Stomach (tissue), 9 donors: Measurements from ENCODE around the gene KDM5A. TPM values are rescaled to one million over a fixed set of nuclear protein-coding genes. Genes with fewer than 3 reads are reported as not detected.
A peak's percentile ranks its signal among the peaks of the same experiment; 100 is the strongest.
"Not testable (repeated sequence)": the region's sequence is repeated elsewhere in the genome, so short reads cannot be mapped to it uniquely, and the experiment has no call there.

Experiments used
- DNase-seq, 2 donors: peaks; one replicate each; pipeline versions ENCODE4 v3.0.0 to v3.0.0-alpha.2; 2013 to 2019
- H3K27ac ChIP-seq, 5 donors: fragments of 200-600 bp in 4 of 5; sonication (generic) in 4 of 5; one replicate each; pipeline ENCODE4 v1.5.1; 2013 to 2019; ENCODE audit warnings: mild to moderate bottlenecking in 1 of 5, moderate library complexity in 1 of 5
- H3K27me3 ChIP-seq, 3 donors: fragments of 200-600 bp; sonication (generic); one replicate each; pipeline ENCODE4 v1.5.1; 2017 to 2019; ENCODE audit warnings: mixed run types in 1 of 3
- H3K36me3 ChIP-seq, 4 donors: fragments of 200-600 bp; sonication (generic); 1 replicate in 3 of 4; 2 replicates in 1 of 4; pipeline ENCODE4 v1.5.1; 2016 to 2019
- H3K4me1 ChIP-seq, 4 donors: fragments of 200-600 bp; sonication (generic); one replicate each; pipeline ENCODE4 v1.5.1; 2016 to 2019
- H3K4me3 ChIP-seq, 4 donors: fragments of 200-600 bp; sonication (generic) in 3 of 4; one replicate each; pipeline ENCODE4 v1.5.1; 2016 to 2019; ENCODE audit warnings: mild to moderate bottlenecking in 1 of 4
- H3K9me3 ChIP-seq, 4 donors: fragments of 200-600 bp; sonication (generic); one replicate each; pipeline ENCODE4 v1.5.1; 2016 to 2019
- CTCF ChIP-seq, 7 experiments: fragments of 450-650 bp in 4 of 7; fragments of 200-600 bp in 3 of 7; sonication (generic) in 3 of 7; IDR thresholded peaks; one replicate each; pipeline ENCODE4 v1.5.1; 2016 to 2019; ENCODE audit warnings: antibody characterized with exemption in 7 of 7, control low read depth in 2 of 7, mild to moderate bottlenecking in 1 of 7
- EP300 ChIP-seq: sonication (generic); formaldehyde crosslinking; IDR thresholded peaks from one replicate; pipeline ENCODE4 v1.6.1; 2017; ENCODE audit warnings: antibody characterized with exemption
- POLR2A ChIP-seq, 4 donors: fragments of 450-650 bp; IDR thresholded peaks; one replicate each; pipeline ENCODE4 v1.6.1; 2016; ENCODE audit warnings: antibody characterized with exemption in 4 of 4, control low read depth in 2 of 4, mild to moderate bottlenecking in 1 of 4, moderate library complexity in 1 of 4
- POLR2AphosphoS5 ChIP-seq, 3 donors: sonication (generic); formaldehyde crosslinking; IDR thresholded peaks; one replicate each; pipeline ENCODE4 v1.6.1; 2016; ENCODE audit warnings: antibody characterized with exemption in 3 of 3
- WGBS, 5 donors: extraction: QIAGEN DNeasy Blood & Tissue Kit in 3 of 5; methylation state at CpG; one replicate each; pipeline versions ENCODE4 v1.1.5 to v1.1.7; 2013 to 2018; 5-methylcytosine and 5-hydroxymethylcytosine counted together
- intact Hi-C: fragments of 100-400 bp; cut with DNase I; formaldehyde crosslinking; loops from one replicate; pipeline ENCODE4 v1.15.1; 2023; ENCODE audit warnings: low total_unique reads
- polyA plus RNA-seq, 3 donors: library from polyadenylated mRNA; stranded (reverse); fragments of 200-250 nt; gene quantifications; one replicate each; pipeline ENCODE4 v1.2.3, GENCODE V29; 2013
- total RNA-seq, 5 donors: library from RNA; depleted of rRNA; stranded (reverse); fragments of >200 nt; gene quantifications; one replicate each; pipeline versions ENCODE4 v1.1.0 to v1.2.3, GENCODE V29; 2014 to 2016
- donor health status: healthy with polysubstance abuse.
- donor health status: Bipolar disorder and iron deficiency.
- donor health status: healthy.

The KDM5A gene
- total and polyA plus RNA-seq, 8 donors: 3.2 to 178 (median 67.5) TPM

DNA sequence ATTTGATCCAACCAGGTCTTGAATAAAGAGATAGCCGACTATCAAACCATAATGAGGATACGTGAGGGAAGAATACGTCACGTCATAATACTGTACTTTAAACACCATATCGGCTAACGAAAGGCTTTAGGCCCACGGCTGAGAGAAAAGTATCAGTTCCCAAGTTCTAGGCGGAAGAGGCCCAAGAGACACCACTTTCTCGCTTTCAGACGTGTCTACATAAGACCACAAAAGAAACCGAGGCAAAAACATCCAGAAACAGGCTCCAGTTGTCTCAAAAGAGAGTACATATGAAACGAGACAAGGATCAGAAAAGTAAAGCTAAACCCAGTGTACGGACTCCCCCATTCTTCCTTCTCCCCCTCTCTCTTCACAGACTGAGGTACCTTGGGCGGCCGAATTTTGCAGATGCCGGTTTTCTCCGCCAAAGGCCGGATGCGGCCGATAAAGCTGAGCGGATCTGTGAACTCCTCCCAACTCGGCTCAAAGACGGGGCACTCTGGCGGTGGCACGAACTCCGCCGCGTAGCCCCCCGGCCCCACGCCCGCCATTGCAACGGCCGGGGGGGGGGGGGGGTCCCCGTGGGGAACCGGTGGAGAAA lies 479 bp downstream of the KDM5A start:
- H3K36me3 ChIP-seq: peaks cover 9 to 18% (median 15%) of the 10 kb centered on the region in 4 donors
- H3K9me3 ChIP-seq: no peaks in the 10 kb centered on the region
- no peak for TF ChIP-seq CTCF (IDR thresholded peaks at IDR 0.05)
- no peak for TF ChIP-seq EP300
- DNase-seq: peak in 1 of 2 donors; percentile 72
- H3K4me3 ChIP-seq: peak overlapping the region; percentile 77 to 93 (median 88)
- H3K27ac ChIP-seq: peak overlapping the region; percentile 92 to 97 (median 94)
- H3K4me1 ChIP-seq: peaks cover 18 to 45% (median 32%) of the 10 kb centered on the region in 4 donors
- WGBS, 5 donors: 0 to 1% (median 1%) methylated on average over 34 to 35 of the region's 35 CpGs
- no peaks in the 10 kb centered on the region for H3K27me3 ChIP-seq
- intact Hi-C loops: no loop called here

DNA sequence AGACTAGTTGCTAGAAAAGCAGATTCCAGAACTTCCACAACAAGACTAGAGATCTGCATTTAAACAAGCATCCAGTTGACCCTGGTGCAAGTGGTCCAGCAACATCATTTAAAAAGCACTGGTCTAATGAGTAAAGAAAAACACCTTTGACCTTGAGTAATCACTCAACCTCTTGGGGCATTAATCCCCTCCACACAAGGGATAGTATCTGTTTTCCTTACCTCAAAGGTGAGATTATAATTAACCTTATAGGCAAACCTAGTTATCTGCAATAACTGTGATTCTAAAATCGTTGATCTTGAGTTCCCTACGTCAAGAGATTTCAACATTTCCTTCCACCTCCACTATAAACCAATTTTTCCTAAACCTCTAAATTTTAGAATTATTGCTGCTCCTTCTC lies 1.1 kb downstream of the KDM5A start:
- intact Hi-C loops: no loop called here
- H3K27ac ChIP-seq: peak overlapping the region in 4 of 5 donors; percentile 92 to 97 (median 94)
- peak overlapping the region; percentile 77 to 93 (median 88) for H3K4me3 ChIP-seq
- H3K36me3 ChIP-seq: peaks cover 15 to 25% (median 21%) of the 10 kb centered on the region in 4 donors
- no peak for TF ChIP-seq CTCF (IDR thresholded peaks at IDR 0.05)
- TF ChIP-seq EP300: no peak
- TF ChIP-seq POLR2A (IDR thresholded peaks at IDR 0.05): no peak
- no peak for TF ChIP-seq POLR2AphosphoS5 (IDR thresholded peaks at IDR 0.05)
- peak in 1 of 2 donors; percentile 13 for DNase-seq
- 0 to 1% (median 0%) methylated on average over 2 of the region's 2 CpGs for WGBS, 5 donors
- peaks cover 18 to 46% (median 32%) of the 10 kb centered on the region in 4 donors for H3K4me1 ChIP-seq
- no peaks in the 10 kb centered on the region for H3K9me3 ChIP-seq
- H3K27me3 ChIP-seq: no peaks in the 10 kb centered on the region

DNA sequence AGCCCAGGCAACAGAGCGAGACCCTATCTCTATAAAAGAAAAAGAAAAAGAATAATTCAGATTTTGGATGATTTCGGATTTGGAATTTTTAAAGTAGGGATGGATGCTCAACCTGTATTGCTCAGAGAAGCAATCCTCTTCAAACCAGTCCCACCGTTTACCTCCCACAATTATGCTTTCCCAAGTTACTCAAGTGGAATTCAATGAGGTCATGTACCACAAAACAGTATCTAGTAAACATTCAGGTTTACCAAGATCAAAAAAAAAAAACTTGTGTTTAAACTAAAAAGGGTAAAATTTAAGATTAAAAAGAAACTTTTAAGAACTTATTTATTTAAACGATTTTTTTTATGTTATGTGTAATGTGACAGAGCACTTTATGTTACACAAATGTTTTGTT lies 2.5 kb downstream of the KDM5A start:
- Histone ChIP-seq H3K27ac (no peak overlapping the region), H3K9me3 (no peaks in the 10 kb centered on the region), H3K4me3 (peak overlapping the region in 2 of 4 donors; percentile 77 to 93), H3K4me1 (peaks cover 18 to 46% (median 32%) of the 10 kb centered on the region in 4 donors), H3K36me3 (peaks cover 29 to 38% (median 35%) of the 10 kb centered on the region in 4 donors), H3K27me3 (no peaks in the 10 kb centered on the region)
- 61 to 67% (median 64%) methylated on average over 4 of the region's 4 CpGs for WGBS, 5 donors
- intact Hi-C loops: no loop called here
- no peak for DNase-seq
- TF ChIP-seq POLR2A (IDR thresholded peaks at IDR 0.05) (no peak), POLR2AphosphoS5 (IDR thresholded peaks at IDR 0.05) (no peak), CTCF (IDR thresholded peaks at IDR 0.05) (no peak), EP300 (no peak)

- WGBS, 5 donors: 94 to 98% (median 97%) methylated on average over 5 of the region's 5 CpGs
- DNase-seq, H3K27me3 ChIP-seq, intact Hi-C loops, H3K4me1 ChIP-seq, H3K4me3 ChIP-seq, H3K9me3 ChIP-seq, H3K27ac ChIP-seq: not testable (repeated sequence)
- H3K36me3 ChIP-seq: peaks cover 23 to 65% (median 63%) of the 10 kb centered on the region in 4 donors
These were observed 18.2 kb downstream of the KDM5A start for GRCh38 chr12:370739-371485.

DNA sequence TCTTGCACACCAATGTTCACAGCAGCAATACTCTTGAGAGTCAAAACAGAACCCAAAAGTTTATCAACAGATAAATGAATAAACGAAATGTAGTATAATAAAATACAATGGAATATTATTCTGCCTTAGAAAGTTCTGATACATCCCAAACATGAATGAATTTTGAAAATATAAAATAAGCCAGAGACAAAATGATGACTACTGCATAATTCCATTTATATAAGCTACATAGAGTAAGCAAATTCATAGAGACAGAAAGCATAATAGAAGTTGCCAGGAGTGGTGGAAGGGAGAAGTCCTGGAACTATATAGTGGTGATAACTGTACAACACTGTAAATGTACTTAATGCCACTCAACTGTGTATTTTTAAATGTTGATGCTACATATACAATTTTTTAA lies 21.1 kb downstream of the KDM5A start:
- DNase-seq: no peak
- 70 to 85% (median 81%) methylated on average over 1 of the region's 1 CpG for WGBS, 5 donors
- H3K9me3 ChIP-seq: peaks cover 7 to 12% (median 9%) of the 10 kb centered on the region in 4 donors
- intact Hi-C loops: no loop called here
- no peaks in the 10 kb centered on the region for H3K27me3 ChIP-seq
- TF ChIP-seq POLR2A (IDR thresholded peaks at IDR 0.05): no peak
- TF ChIP-seq EP300: no peak
- no peak for TF ChIP-seq POLR2AphosphoS5 (IDR thresholded peaks at IDR 0.05)
- TF ChIP-seq CTCF (IDR thresholded peaks at IDR 0.05): no peak
- no peak overlapping the region for H3K27ac ChIP-seq
- H3K4me1 ChIP-seq: no peaks in the 10 kb centered on the region
- no peak overlapping the region for H3K4me3 ChIP-seq
- H3K36me3 ChIP-seq: peaks cover 25 to 77% (median 76%) of the 10 kb centered on the region in 4 donors
